ENCODE measurements around the gene EMSY. TPM values are rescaled to one million over a fixed set of nuclear protein-coding genes. Genes with fewer than 3 reads are reported as not detected.

The EMSY gene
- total and polyA plus RNA-seq, 4 donors: 3.6 to 35.0 (median 17.8) TPM

DNA sequence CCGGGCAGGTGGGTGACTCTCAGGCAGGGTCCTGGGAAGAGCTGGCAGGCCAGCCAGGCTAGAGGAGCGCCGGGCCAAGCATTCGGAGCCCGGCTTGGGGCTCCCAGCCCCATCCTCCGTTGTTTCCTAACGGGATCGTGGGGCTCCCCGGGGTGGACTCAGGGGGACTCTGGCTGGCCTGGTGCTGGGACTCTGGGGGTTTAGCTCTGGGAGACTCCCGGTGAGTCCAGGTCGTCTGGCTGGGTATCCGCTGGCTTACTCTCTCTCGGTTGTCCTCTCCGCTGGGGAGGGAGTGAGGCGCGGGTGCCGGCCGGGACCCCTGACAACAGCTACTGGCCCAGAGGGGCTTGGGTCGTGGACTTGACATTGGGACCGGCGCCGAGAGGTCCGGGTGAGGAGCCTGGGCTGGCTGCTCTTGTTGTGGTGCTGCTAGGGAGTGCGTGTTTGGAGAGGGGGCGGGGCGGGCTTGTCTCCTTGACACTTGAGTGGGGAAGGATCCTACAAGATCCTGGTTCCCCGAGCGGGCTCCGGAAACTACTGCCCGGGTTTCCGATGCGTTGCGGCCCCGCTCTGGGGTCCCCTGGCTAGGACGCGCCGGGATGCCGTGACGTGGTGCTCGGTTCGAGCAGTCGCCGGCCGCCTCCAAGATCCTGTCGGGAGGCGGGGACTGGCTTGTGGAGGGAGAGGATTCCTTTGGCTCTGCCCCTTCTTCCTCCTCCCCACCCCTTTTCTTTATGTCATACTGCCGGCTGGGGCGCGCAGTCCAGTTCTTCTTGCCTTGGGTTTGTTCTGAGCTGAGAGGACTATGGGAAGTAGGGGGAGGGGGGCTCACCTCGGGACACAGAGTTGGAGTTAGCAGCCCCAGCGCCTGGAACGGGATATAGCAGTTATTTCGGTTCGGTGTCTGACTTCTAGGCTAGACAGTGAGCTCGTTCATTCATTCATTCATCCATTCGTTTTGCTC, 585 bp downstream of the EMSY start:
- ATAC-seq (ENCODE audit: low FRiP score): peak; percentile 84
- no peaks in the 10 kb centered on the region for H3K4me1 ChIP-seq (ENCODE audit: control insufficient read depth in 1 of 2, insufficient read depth in 2 of 2, low read length in 2 of 2)
- WGBS, 2 donors: 1% methylated on average over 42 to 56 of the region's 56 CpGs
- H3K36me3 ChIP-seq (ENCODE audit: control insufficient read depth in 1 of 2, insufficient read depth in 2 of 2, low read length in 1 of 2): no peaks in the 10 kb centered on the region
- no peaks in the 10 kb centered on the region for H3K9me3 ChIP-seq (ENCODE audit: control insufficient read depth, low read length)
- intact Hi-C loops (cut with DNase I): loop anchor here (2.0 to 10.0 kb wide), 3 partner anchors 65 to 238 kb away; partner anchors contain the start of genes WNT11 (in 2 of the 2), GVQW3 (in 1 of the 2) and THAP12 (in 1 of the 2)
- peak overlapping the region; percentile 31 to 72 for H3K27ac ChIP-seq (ENCODE audit: low read depth in 1 of 2, low read length in 2 of 2)
- no peaks in the 10 kb centered on the region for H3K27me3 ChIP-seq (ENCODE audit: control insufficient read depth in 1 of 2, insufficient read depth in 2 of 2, low read length in 1 of 2)
- DNase-seq: peak; percentile 84 to 92
- peak overlapping the region; percentile 92 to 93 for H3K4me3 ChIP-seq (ENCODE audit: low read length in 2 of 2)

DNA sequence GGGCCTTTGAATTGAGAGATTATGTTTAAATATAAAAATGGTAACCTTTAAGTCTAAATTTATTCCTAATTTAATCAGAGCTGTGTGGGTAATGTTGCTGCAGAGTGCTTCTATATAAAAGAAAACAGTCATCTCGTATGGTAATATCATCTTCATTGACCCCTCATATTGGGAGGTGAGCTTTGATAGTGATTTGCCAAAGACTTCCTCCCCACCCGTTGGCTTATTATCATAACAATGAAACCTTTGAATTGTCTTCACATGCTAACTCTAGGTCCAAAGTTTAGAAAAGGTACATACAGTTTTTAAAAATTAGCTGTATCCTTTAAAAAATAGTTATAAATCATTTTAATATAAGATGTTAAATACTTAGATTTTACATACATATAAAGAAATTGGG, 3.7 kb downstream of the EMSY start:
- 39 to 44% methylated on average over 2 of the region's 2 CpGs for WGBS, 2 donors
- Histone ChIP-seq H3K27ac (ENCODE audit: low read depth in 1 of 2, low read length in 2 of 2) (no peak overlapping the region), H3K9me3 (ENCODE audit: control insufficient read depth, low read length) (no peaks in the 10 kb centered on the region), H3K4me3 (ENCODE audit: low read length in 2 of 2) (no peak overlapping the region), H3K27me3 (ENCODE audit: control insufficient read depth in 1 of 2, insufficient read depth in 2 of 2, low read length in 1 of 2) (no peaks in the 10 kb centered on the region), H3K36me3 (ENCODE audit: control insufficient read depth in 1 of 2, insufficient read depth in 2 of 2, low read length in 1 of 2) (no peaks in the 10 kb centered on the region), H3K4me1 (ENCODE audit: control insufficient read depth in 1 of 2, insufficient read depth in 2 of 2, low read length in 2 of 2) (no peaks in the 10 kb centered on the region)
- intact Hi-C loops (cut with DNase I): loop anchor here (5.0 to 10.0 kb wide), 2 partner anchors 66 to 241 kb away; partner anchors contain the start of gene WNT11 (in 2 of the 2)
- DNase-seq: no peak
- no peak for ATAC-seq (ENCODE audit: low FRiP score)

- WGBS, 2 donors: 83 to 88% methylated on average over 6 of the region's 6 CpGs
- Histone ChIP-seq H3K27me3 (ENCODE audit: control insufficient read depth in 1 of 2, insufficient read depth in 2 of 2, low read length in 1 of 2) (no peaks in the 10 kb centered on the region), H3K4me3 (ENCODE audit: low read length in 2 of 2) (no peak overlapping the region), H3K4me1 (ENCODE audit: control insufficient read depth in 1 of 2, insufficient read depth in 2 of 2, low read length in 2 of 2) (no peaks in the 10 kb centered on the region), H3K9me3 (ENCODE audit: control insufficient read depth, low read length) (no peaks in the 10 kb centered on the region), H3K27ac (ENCODE audit: low read depth in 1 of 2, low read length in 2 of 2) (no peak overlapping the region), H3K36me3 (ENCODE audit: control insufficient read depth in 1 of 2, insufficient read depth in 2 of 2, low read length in 1 of 2) (peaks cover 0 to 2% of the 10 kb centered on the region in 2 donors)
- no peak for ATAC-seq (ENCODE audit: low FRiP score)
- DNase-seq: no peak
- intact Hi-C loops (cut with DNase I): no loop called here
These were observed 8.4 kb downstream of the EMSY start for GRCh38 chr11:76453248-76453647.

GRCh38 chr11:76455331-76455730, 10.5 kb downstream of the EMSY start:
- no peak overlapping the region for H3K27ac ChIP-seq (ENCODE audit: low read depth in 1 of 2, low read length in 2 of 2)
- no peaks in the 10 kb centered on the region for H3K4me1 ChIP-seq (ENCODE audit: control insufficient read depth in 1 of 2, insufficient read depth in 2 of 2, low read length in 2 of 2)
- no peaks in the 10 kb centered on the region for H3K27me3 ChIP-seq (ENCODE audit: control insufficient read depth in 1 of 2, insufficient read depth in 2 of 2, low read length in 1 of 2)
- no peak overlapping the region for H3K4me3 ChIP-seq (ENCODE audit: low read length in 2 of 2)
- intact Hi-C loops (cut with DNase I): no loop called here
- H3K36me3 ChIP-seq (ENCODE audit: control insufficient read depth in 1 of 2, insufficient read depth in 2 of 2, low read length in 1 of 2): peaks cover 0 to 4% of the 10 kb centered on the region in 2 donors
- ATAC-seq (ENCODE audit: low FRiP score) (no peak), DNase-seq (no peak)
- no peaks in the 10 kb centered on the region for H3K9me3 ChIP-seq (ENCODE audit: control insufficient read depth, low read length)
- WGBS, 2 donors: 29 to 30% methylated on average over 2 of the region's 2 CpGs

DNA sequence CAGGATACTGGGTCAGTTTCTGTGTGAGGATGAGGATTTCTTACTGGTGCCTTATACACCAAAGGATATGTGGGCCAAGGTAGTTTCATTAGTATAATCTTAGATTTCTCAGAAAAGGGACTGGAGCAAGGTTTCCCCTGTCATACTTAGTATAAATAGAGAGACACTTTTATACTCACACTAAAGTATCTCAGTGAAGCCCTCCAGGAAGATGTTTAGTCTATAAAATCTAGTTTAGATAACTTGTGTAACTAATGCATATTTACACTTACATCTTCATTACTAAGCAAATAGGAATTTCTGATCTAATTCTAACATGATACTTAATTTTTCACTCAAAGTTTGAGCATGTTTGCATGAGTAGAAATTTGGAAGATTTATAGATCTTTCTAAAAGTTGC, 11.1 kb downstream of the EMSY start:
- Histone ChIP-seq H3K9me3 (ENCODE audit: control insufficient read depth, low read length) (no peaks in the 10 kb centered on the region), H3K4me3 (ENCODE audit: low read length in 2 of 2) (no peak overlapping the region), H3K27ac (ENCODE audit: low read depth in 1 of 2, low read length in 2 of 2) (no peak overlapping the region), H3K27me3 (ENCODE audit: control insufficient read depth in 1 of 2, insufficient read depth in 2 of 2, low read length in 1 of 2) (no peaks in the 10 kb centered on the region), H3K4me1 (ENCODE audit: control insufficient read depth in 1 of 2, insufficient read depth in 2 of 2, low read length in 2 of 2) (no peaks in the 10 kb centered on the region), H3K36me3 (ENCODE audit: control insufficient read depth in 1 of 2, insufficient read depth in 2 of 2, low read length in 1 of 2) (peaks cover 0 to 5% of the 10 kb centered on the region in 2 donors)
- no peak for ATAC-seq (ENCODE audit: low FRiP score)
- DNase-seq: no peak
- intact Hi-C loops (cut with DNase I): no loop called here

GRCh38 chr11:76456571-76456970, 11.8 kb downstream of the EMSY start:
- no peaks in the 10 kb centered on the region for H3K4me1 ChIP-seq (ENCODE audit: control insufficient read depth in 1 of 2, insufficient read depth in 2 of 2, low read length in 2 of 2)
- H3K27ac ChIP-seq (ENCODE audit: low read depth in 1 of 2, low read length in 2 of 2): no peak overlapping the region
- ATAC-seq (ENCODE audit: low FRiP score) (no peak), DNase-seq (no peak)
- H3K27me3 ChIP-seq (ENCODE audit: control insufficient read depth in 1 of 2, insufficient read depth in 2 of 2, low read length in 1 of 2): no peaks in the 10 kb centered on the region
- peaks cover 0 to 5% of the 10 kb centered on the region in 2 donors for H3K36me3 ChIP-seq (ENCODE audit: control insufficient read depth in 1 of 2, insufficient read depth in 2 of 2, low read length in 1 of 2)
- H3K9me3 ChIP-seq (ENCODE audit: control insufficient read depth, low read length): no peaks in the 10 kb centered on the region
- H3K4me3 ChIP-seq (ENCODE audit: low read length in 2 of 2): no peak overlapping the region
- 69 to 78% methylated on average over 2 of the region's 2 CpGs for WGBS, 2 donors
- intact Hi-C loops (cut with DNase I): no loop called here

- Histone ChIP-seq H3K9me3 (ENCODE audit: control insufficient read depth, low read length) (no peaks in the 10 kb centered on the region), H3K4me3 (ENCODE audit: low read length in 2 of 2) (no peak overlapping the region), H3K27me3 (ENCODE audit: control insufficient read depth in 1 of 2, insufficient read depth in 2 of 2, low read length in 1 of 2) (no peaks in the 10 kb centered on the region), H3K27ac (ENCODE audit: low read depth in 1 of 2, low read length in 2 of 2) (no peak overlapping the region), H3K36me3 (ENCODE audit: control insufficient read depth in 1 of 2, insufficient read depth in 2 of 2, low read length in 1 of 2) (peaks cover 3 to 7% of the 10 kb centered on the region in 2 donors), H3K4me1 (ENCODE audit: control insufficient read depth in 1 of 2, insufficient read depth in 2 of 2, low read length in 2 of 2) (no peaks in the 10 kb centered on the region)
- ATAC-seq (ENCODE audit: low FRiP score) (no peak), DNase-seq (no peak)
- WGBS, 2 donors: 58 to 62% methylated on average over 4 of the region's 4 CpGs
- intact Hi-C loops (cut with DNase I): no loop called here
These were observed 14.5 kb downstream of the EMSY start for GRCh38 chr11:76459299-76459698.

- intact Hi-C loops (cut with DNase I): no loop called here
- DNase-seq (no peak), ATAC-seq (ENCODE audit: low FRiP score) (no peak)
- no peaks in the 10 kb centered on the region for H3K27me3 ChIP-seq (ENCODE audit: control insufficient read depth in 1 of 2, insufficient read depth in 2 of 2, low read length in 1 of 2)
- WGBS, 2 donors: 52 to 63% methylated on average over 3 of the region's 3 CpGs
- H3K4me1 ChIP-seq (ENCODE audit: control insufficient read depth in 1 of 2, insufficient read depth in 2 of 2, low read length in 2 of 2): no peaks in the 10 kb centered on the region
- H3K27ac ChIP-seq (ENCODE audit: low read depth in 1 of 2, low read length in 2 of 2): no peak overlapping the region
- no peaks in the 10 kb centered on the region for H3K9me3 ChIP-seq (ENCODE audit: control insufficient read depth, low read length)
- H3K4me3 ChIP-seq (ENCODE audit: low read length in 2 of 2): no peak overlapping the region
- peaks cover 3 to 7% of the 10 kb centered on the region in 2 donors for H3K36me3 ChIP-seq (ENCODE audit: control insufficient read depth in 1 of 2, insufficient read depth in 2 of 2, low read length in 1 of 2)
These were observed 15.0 kb downstream of the EMSY start for GRCh38 chr11:76459846-76460245.

GRCh38 chr11:76462317-76462716, 17.5 kb downstream of the EMSY start:
- Histone ChIP-seq H3K27me3 (ENCODE audit: control insufficient read depth in 1 of 2, insufficient read depth in 2 of 2, low read length in 1 of 2) (no peaks in the 10 kb centered on the region), H3K36me3 (ENCODE audit: control insufficient read depth in 1 of 2, insufficient read depth in 2 of 2, low read length in 1 of 2) (peaks cover 3 to 7% of the 10 kb centered on the region in 2 donors), H3K9me3 (ENCODE audit: control insufficient read depth, low read length) (no peaks in the 10 kb centered on the region), H3K4me3 (ENCODE audit: low read length in 2 of 2) (no peak overlapping the region), H3K27ac (ENCODE audit: low read depth in 1 of 2, low read length in 2 of 2) (no peak overlapping the region), H3K4me1 (ENCODE audit: control insufficient read depth in 1 of 2, insufficient read depth in 2 of 2, low read length in 2 of 2) (no peaks in the 10 kb centered on the region)
- DNase-seq (no peak), ATAC-seq (ENCODE audit: low FRiP score) (no peak)
- intact Hi-C loops (cut with DNase I): no loop called here
